Head of caudate nucleus (tissue), 42 donors: ENCODE data around the gene TIGD6.

Source experiments
- DNase-seq, 42 donors: peaks; one replicate each; pipeline versions ENCODE4 v3.0.0 to v3.0.0-alpha.2; 2020 to 2021; ENCODE audit warnings: mixed read lengths in 7 of 42
- intact Hi-C: fragments of 100-400 bp; cut with DNase I; formaldehyde crosslinking; loops from one replicate; pipeline ENCODE4 v1.15.0; 2022

The TIGD6 gene

GRCh38 chr5:149990518-149991376 lies 9.7 kb downstream of the TIGD6 start:
- DNase-seq, result peak; percentile 24 to 90 (median 75)
- intact Hi-C loops, result loop anchor here (5.0 kb wide), 1 partner anchor 353 kb away; no protein-coding TSS in a partner anchor

GRCh38 chr5:149988126-149988525 lies 12.3 kb downstream of the TIGD6 start:
- intact Hi-C loops, result loop anchor here (5.0 kb wide), 1 partner anchor 151 kb away; no protein-coding TSS in a partner anchor
- no peak for DNase-seq

- no peak for DNase-seq
- intact Hi-C loops, result no loop called here
Observed at GRCh38 chr5:149982505-149982904, 17.9 kb downstream of the TIGD6 start.

GRCh38 chr5:149981206-149981605 lies 19.2 kb downstream of the TIGD6 start:
- no peak for DNase-seq
- intact Hi-C loops, result no loop called here

- intact Hi-C loops, result no loop called here
Observed at GRCh38 chr5:149979896-149980295, 20.6 kb downstream of the TIGD6 start.

GRCh38 chr5:149975409-149975808 lies 25.0 kb downstream of the TIGD6 start:
- intact Hi-C loops, result no loop called here

More at GRCh38 chr5:149979896-149980295, 20.6 kb downstream of the TIGD6 start:
- DNase-seq, result no peak

GRCh38 chr5:149969181-149969930 lies 31.1 kb downstream of the TIGD6 start:
- intact Hi-C loops, result loop anchor here (10.0 kb wide), 1 partner anchor 135 kb away; no protein-coding TSS in a partner anchor
- DNase-seq, result no peak

More at GRCh38 chr5:149975409-149975808, 25.0 kb downstream of the TIGD6 start:
- no peak for DNase-seq

- DNase-seq, result no peak
- intact Hi-C loops, result loop anchor here (10.0 kb wide), 1 partner anchor 132 kb away; no protein-coding TSS in a partner anchor
Observed at GRCh38 chr5:149966946-149967345, 33.5 kb downstream of the TIGD6 start.

GRCh38 chr5:149963729-149964128 lies 36.7 kb downstream of the TIGD6 start:
- DNase-seq, result no peak
- intact Hi-C loops, result loop anchor here (10.0 kb wide), 1 partner anchor 129 kb away; no protein-coding TSS in a partner anchor

- intact Hi-C loops, result loop anchor here (10.0 kb wide), 1 partner anchor 128 kb away; no protein-coding TSS in a partner anchor
- DNase-seq, result no peak
Observed at GRCh38 chr5:149962601-149963300, 37.7 kb downstream of the TIGD6 start.

- peak in 7 of 42 donors; percentile 9 to 48 (median 20) for DNase-seq
- intact Hi-C loops, result loop anchor here (10.0 kb wide), 1 partner anchor 127 kb away; no protein-coding TSS in a partner anchor
Observed at GRCh38 chr5:149961957-149962409, 38.5 kb downstream of the TIGD6 start.

- peak in 7 of 42 donors; percentile 4 to 48 (median 14) for DNase-seq
- intact Hi-C loops, result loop anchor here (10.0 kb wide), 1 partner anchor 126 kb away; no protein-coding TSS in a partner anchor
Observed at GRCh38 chr5:149961186-149961685, 39.2 kb downstream of the TIGD6 start.

GRCh38 chr5:149960272-149961185 lies 39.9 kb downstream of the TIGD6 start, which contains the start of gene SLC26A2:
TSS of gene SLC26A2 (plus strand) at chr5:149960758. CDS start at chr5:149977653, 16,895 bp downstream.
- peak; percentile 94 to 100 (median 99) for DNase-seq
- intact Hi-C loops, result loop anchor here (10.0 kb wide), 1 partner anchor 126 kb away; no protein-coding TSS in a partner anchor

GRCh38 chr5:149959406-149960236 lies 40.8 kb downstream of the TIGD6 start:
- DNase-seq, result peak in 16 of 42 donors; percentile 10 to 66 (median 27)
- intact Hi-C loops, result loop anchor here (10.0 kb wide), 1 partner anchor 125 kb away; no protein-coding TSS in a partner anchor

GRCh38 chr5:149957855-149958254 lies 42.6 kb downstream of the TIGD6 start:
- DNase-seq, result no peak
- intact Hi-C loops, result no loop called here

- intact Hi-C loops, result no loop called here
Observed at GRCh38 chr5:149956685-149957084, 43.8 kb downstream of the TIGD6 start.

More at GRCh38 chr5:149956685-149957084, 43.8 kb downstream of the TIGD6 start:
- no peak for DNase-seq
